Measurements from ENCODE around the gene PAAF1. TPM values are rescaled to one million over a fixed set of nuclear protein-coding genes. Genes with fewer than 3 reads are reported as not detected.

Gene PAAF1
- total RNA-seq, 1 experiment from 2014 or later, result 21.6 TPM

DNA sequence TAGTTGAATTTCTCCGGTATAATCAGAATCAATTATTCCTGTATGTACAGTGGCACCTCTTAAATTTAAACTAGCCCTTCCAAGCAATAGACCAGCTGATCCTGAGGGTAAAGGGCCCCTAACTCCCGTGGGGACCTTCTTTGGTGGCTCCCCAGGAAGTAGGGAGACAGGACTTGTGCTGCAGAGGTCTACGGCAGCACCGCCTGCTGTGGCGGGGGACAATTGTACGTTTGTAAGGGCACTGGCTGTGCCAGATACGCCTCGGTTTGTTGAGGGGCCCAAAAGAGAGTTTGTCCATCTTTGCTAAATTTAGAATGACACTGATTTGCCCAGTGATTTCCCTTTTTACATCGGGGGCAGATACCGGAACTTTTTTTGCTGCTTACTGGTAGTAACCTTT, 68.1 kb downstream of the PAAF1 start:
- DNase-seq (ENCODE audit: unreplicated experiment), result no peak
- POLR2A ChIA-PET, result no interaction called here
- no TSS peak for BruUV-seq (replicated peaks)
- H3K9me3 Mint-ChIP-seq (ENCODE audit: unreplicated experiment), result peaks cover 10% of the 10 kb centered on the region
- peaks cover 6% of the 10 kb centered on the region for H3K4me1 Mint-ChIP-seq (ENCODE audit: insufficient read depth, unreplicated experiment)
- no peaks in the 10 kb centered on the region for H3K27me3 Mint-ChIP-seq (ENCODE audit: insufficient read depth, unreplicated experiment)
- no peaks in the 10 kb centered on the region for H3K36me3 Mint-ChIP-seq (ENCODE audit: insufficient read depth, unreplicated experiment)
- intact Hi-C loops (cut with micrococcal nuclease), result no loop called here
- no peak for TF ChIP-seq CTCF (IDR thresholded peaks at IDR 0.05; ENCODE audit: unreplicated experiment)
- CTCF ChIA-PET, result no interaction called here
- no peak overlapping the region for H3K4me3 Mint-ChIP-seq (ENCODE audit: unreplicated experiment)
- H3K27ac Mint-ChIP-seq (ENCODE audit: low read depth, unreplicated experiment), result no peak overlapping the region

- POLR2A ChIA-PET, result no interaction called here
- TF ChIP-seq CTCF (IDR thresholded peaks at IDR 0.05; ENCODE audit: unreplicated experiment), result no peak
- no peaks in the 10 kb centered on the region for H3K36me3 Mint-ChIP-seq (ENCODE audit: insufficient read depth, unreplicated experiment)
- H3K4me3 Mint-ChIP-seq (ENCODE audit: unreplicated experiment), result no peak overlapping the region
- intact Hi-C loops (cut with micrococcal nuclease), result no loop called here
- DNase-seq (ENCODE audit: unreplicated experiment), result no peak
- peaks cover 6% of the 10 kb centered on the region for H3K4me1 Mint-ChIP-seq (ENCODE audit: insufficient read depth, unreplicated experiment)
- no peaks in the 10 kb centered on the region for H3K27me3 Mint-ChIP-seq (ENCODE audit: insufficient read depth, unreplicated experiment)
- H3K27ac Mint-ChIP-seq (ENCODE audit: low read depth, unreplicated experiment), result no peak overlapping the region
- CTCF ChIA-PET, result interaction anchor here (0.6 to 2.2 kb wide), 3 partner anchors 18 to 39 kb away, joined by 3 to 5 read pairs (median 4); no protein-coding TSS in a partner anchor
- peaks cover 10% of the 10 kb centered on the region for H3K9me3 Mint-ChIP-seq (ENCODE audit: unreplicated experiment)
- no TSS peak for BruUV-seq (replicated peaks)
These were observed 68.6 kb downstream of the PAAF1 start for GRCh38 chr11:73945396-73945795.

DNA sequence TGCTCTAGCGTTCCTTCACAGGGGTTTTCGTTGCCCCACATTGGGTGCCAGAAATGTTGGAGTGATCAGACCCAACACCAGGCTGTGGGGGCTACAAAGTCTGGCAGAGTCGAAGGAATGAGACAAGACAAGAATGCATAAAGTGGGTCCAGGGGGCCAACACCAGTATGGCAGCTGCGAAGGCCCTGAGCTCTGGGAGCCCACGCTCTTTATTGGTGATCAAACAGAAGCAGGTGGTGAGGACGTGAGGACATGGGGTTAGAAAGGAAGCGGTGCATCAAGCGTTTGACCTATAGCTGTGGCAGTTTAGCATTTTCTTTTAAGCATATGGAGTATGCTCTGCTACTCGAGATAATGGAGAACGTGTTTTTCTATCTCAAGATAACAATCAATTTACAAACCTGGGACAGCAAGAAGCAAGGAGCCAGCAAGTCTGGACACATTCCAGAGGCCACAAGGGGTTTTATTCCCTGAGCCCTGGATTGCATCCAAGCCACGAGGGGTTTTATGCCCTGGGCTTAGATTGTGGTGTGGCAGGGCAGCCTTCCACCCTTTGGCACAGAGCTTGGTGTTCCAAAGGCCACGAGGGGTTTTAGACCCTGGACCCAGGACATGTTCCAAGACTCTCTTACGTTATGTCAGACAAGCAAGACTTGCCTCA, 70.1 kb downstream of the PAAF1 start:
- H3K36me3 Mint-ChIP-seq (ENCODE audit: insufficient read depth, unreplicated experiment), result no peaks in the 10 kb centered on the region
- no peak overlapping the region for H3K27ac Mint-ChIP-seq (ENCODE audit: low read depth, unreplicated experiment)

GRCh38 chr11:73949246-73949645, 72.4 kb downstream of the PAAF1 start:
- DNase-seq (ENCODE audit: unreplicated experiment), result no peak
- H3K9me3 Mint-ChIP-seq (ENCODE audit: unreplicated experiment), result no peaks in the 10 kb centered on the region
- CTCF ChIA-PET, result interaction anchor here (0.8 kb wide), 1 partner anchor 14 kb away, joined by 3 read pairs; no protein-coding TSS in a partner anchor
- POLR2A ChIA-PET, result no interaction called here
- no peak overlapping the region for H3K4me3 Mint-ChIP-seq (ENCODE audit: unreplicated experiment)
- no peaks in the 10 kb centered on the region for H3K36me3 Mint-ChIP-seq (ENCODE audit: insufficient read depth, unreplicated experiment)
- intact Hi-C loops (cut with micrococcal nuclease), result no loop called here
- TF ChIP-seq CTCF (IDR thresholded peaks at IDR 0.05; ENCODE audit: unreplicated experiment), result no peak
- no peak overlapping the region for H3K27ac Mint-ChIP-seq (ENCODE audit: low read depth, unreplicated experiment)
- H3K4me1 Mint-ChIP-seq (ENCODE audit: insufficient read depth, unreplicated experiment), result peaks cover 6% of the 10 kb centered on the region
- no TSS peak for BruUV-seq (replicated peaks)
- no peaks in the 10 kb centered on the region for H3K27me3 Mint-ChIP-seq (ENCODE audit: insufficient read depth, unreplicated experiment)

More for the DNA sequence above, 70.1 kb downstream of the PAAF1 start:
- CTCF ChIA-PET, result interaction anchor here (0.6 to 2.2 kb wide), 2 partner anchors 17 to 264 kb away, joined by 3 to 5 read pairs; no protein-coding TSS in a partner anchor
- no peak for DNase-seq (ENCODE audit: unreplicated experiment)
- intact Hi-C loops (cut with micrococcal nuclease), result no loop called here
- POLR2A ChIA-PET, result interaction anchor here (0.6 kb wide), 1 partner anchor 92 kb away, joined by 3 read pairs; no protein-coding TSS in a partner anchor
- Mint-ChIP-seq H3K4me3 (ENCODE audit: unreplicated experiment) (no peak overlapping the region), H3K9me3 (ENCODE audit: unreplicated experiment) (peaks cover under 1% of the 10 kb centered on the region), H3K4me1 (ENCODE audit: insufficient read depth, unreplicated experiment) (peaks cover 6% of the 10 kb centered on the region), H3K27me3 (ENCODE audit: insufficient read depth, unreplicated experiment) (no peaks in the 10 kb centered on the region)
- BruUV-seq (replicated peaks), result no TSS peak
- TF ChIP-seq CTCF (IDR thresholded peaks at IDR 0.05; ENCODE audit: unreplicated experiment), result no peak
